Hair follicular keratinocyte (primary cell): Measurements from ENCODE around the gene PI4KB. TPM values are rescaled to one million over a fixed set of nuclear protein-coding genes. Genes with fewer than 3 reads are reported as not detected.

Source experiments
- total RNA-seq: library from RNA; depleted of rRNA; stranded (reverse); fragments of >200 nt; gene quantifications from 2 replicates; pipeline ENCODE4 v1.2.3, GENCODE V29; 2015

PI4KB gene
- 44.8 and 47.2 TPM in 2 replicates for total RNA-seq

DNA sequence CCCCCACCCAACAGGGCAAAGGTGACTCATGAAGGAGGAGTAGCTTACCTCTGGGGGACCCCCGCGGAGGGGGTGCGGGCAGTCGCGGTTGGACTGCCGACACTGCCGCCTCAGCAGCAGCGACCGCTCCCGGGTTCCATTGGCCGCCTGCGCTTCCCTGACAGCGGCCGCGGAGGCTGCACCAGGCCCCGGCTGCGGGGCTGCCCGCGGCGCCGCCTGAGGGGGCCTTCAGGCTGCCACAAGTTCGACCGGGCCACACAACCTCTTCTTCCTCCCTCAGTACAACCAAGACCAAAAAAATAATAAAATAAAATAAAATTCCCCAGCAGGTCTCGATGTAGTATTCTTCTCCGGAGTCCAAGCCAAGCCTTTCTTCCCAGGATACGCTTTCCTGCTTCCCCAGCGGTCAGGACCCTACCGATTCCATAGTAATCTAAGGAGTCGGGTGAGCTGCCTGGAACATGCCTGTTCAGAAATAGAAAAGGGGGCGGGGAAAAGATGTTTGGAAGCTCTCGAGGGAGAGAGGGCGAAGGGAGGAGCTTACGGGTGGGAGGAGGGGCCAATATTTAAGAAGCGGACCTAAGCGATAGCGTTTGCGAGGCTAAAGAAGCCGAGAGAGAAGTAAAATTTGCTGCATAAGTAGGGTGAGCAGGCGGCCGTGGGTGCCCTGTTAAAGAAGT, at the start of gene PI4KB:
Gene PI4KB (minus strand): TSS at position 194 of the 680 bp plus-strand sequence. CDS start 10,935 bp downstream, outside the sequence.

DNA sequence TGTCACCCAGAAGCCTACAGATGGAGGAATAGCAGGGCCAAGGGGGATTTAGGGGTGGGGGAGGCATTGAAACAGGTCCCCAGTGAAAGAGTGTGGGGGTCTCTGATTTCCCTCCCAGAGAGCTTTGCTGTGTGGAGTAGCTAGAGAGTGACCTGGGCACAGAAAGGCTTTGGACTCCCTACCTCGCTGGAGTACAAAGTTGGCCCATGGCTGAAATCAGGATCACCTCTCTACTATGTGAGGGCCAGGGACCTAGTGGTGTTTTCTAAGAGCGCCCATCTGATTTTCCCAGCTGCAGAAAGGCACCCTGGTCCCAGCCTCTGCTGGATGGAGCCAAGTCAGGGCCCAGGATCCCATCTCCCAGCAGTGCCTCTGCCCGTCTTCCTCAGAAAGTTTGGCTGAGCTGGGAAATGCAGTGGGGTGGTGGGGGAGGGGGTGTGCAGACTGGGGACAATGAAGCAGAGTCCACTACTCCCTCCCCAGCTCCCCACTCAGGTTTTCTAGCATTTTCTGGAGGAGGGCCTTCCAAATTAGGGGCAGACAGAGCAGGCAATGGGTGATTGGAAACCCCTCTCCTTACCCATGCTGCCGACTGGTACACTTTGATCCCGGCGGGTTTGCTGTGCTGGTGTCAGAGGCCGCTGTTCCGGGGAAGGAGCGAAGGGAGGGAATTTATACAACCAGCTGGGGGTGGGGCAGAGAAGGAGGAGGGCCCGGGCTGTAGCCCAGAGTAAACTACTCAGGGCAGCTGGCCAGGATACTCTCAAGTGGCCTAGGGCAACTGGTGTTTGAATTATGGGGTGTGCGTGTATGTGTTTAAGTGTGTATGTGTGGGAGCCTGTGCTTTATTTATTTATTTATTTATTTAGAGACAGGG, 45.1 kb upstream of the PI4KB start, which contains the start of gene SELENBP1:
Gene SELENBP1 (minus strand): TSS at position 648 of the 877 bp plus-strand sequence. CDS start 64 bp downstream, at position 584.

DNA sequence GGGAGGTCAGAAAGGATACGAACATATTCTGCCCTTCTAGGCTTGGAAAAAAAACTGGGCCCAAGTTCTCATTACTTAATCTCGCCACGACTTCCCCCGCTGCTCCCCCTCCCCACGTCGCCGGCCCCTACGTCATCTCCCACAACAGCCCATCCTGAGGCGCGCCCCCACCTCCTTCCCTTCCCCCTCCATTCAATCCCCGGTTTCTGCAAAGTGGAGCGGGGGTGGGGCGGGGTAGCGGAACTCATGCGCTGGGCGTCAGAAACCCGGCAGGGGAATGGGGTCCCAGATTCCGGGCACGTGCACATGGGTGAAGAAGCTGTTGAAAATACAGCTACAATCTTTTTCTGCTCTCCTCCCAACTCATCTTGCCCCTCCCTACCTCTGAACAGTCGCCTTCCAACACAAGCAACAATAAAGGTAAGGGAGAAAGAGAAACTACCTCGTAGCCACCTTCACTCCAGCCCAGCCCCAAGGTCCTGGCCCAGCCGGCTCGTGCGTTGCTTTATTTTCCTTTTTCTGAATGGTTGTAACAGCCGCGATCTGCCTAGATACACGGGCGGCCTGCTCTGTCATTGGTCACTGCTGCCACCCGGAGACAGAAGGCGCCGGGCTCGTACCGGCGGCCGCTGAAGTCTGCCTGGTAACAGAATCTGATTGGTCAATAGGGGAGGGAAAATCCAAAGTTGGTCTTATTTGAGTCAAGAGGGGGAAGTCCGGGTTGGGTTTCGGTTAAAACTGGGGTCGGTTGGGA, 19.7 kb upstream of the PI4KB start, which contains the start of gene RFX5:
Gene RFX5 (minus strand): TSS at position 484 of the 754 bp plus-strand sequence. CDS start 932 bp downstream, outside the sequence.

DNA sequence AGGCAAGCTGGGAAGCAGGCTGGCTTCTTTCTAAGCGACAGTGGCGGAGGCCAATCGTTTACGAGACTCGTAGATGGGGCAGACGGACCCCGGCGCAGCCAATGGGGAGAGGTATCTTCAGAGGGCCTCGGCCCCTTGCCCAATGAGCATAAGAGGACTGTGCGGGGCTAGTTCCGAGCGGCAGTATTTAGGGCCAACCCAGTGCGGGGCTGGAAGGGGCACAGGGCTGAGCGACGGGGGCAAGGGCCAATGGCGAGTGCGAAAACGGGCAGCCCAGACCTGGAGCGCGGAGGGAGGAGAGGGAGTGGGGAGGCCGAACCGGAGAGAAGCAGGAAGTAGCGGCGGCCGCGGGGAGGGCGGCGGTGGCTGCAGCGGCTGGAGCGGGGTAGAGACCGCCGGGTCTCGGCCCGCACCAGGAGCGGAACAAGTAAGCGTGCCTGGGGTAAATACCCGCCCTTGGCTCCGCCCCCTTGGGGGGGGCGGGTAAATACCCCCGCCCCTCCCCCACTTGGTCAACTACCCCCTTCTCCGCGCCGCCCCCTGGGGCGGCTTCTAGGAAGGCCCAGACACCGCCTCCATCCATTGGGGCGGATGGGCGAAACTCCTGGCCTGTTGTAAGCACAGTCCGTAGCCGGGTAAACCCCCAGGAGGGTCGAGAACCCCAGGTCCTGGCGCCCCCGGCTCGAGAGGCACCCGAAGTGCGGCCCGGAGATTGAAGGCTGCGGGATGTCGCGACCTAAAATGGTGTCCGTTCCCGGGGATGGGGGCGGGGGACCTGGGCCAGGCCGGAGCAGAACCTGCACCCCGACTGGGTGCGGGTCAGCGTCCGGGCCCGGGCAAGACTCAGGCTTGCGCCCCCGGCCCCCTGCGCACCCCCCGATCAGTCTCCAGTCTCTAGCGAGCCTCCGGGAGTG, 45.0 kb downstream of the PI4KB start, which contains the start of gene ZNF687:
Gene ZNF687 (plus strand): TSS at position 331 of the 914 bp plus-strand sequence. CDS start 3,993 bp downstream, outside the sequence.

DNA sequence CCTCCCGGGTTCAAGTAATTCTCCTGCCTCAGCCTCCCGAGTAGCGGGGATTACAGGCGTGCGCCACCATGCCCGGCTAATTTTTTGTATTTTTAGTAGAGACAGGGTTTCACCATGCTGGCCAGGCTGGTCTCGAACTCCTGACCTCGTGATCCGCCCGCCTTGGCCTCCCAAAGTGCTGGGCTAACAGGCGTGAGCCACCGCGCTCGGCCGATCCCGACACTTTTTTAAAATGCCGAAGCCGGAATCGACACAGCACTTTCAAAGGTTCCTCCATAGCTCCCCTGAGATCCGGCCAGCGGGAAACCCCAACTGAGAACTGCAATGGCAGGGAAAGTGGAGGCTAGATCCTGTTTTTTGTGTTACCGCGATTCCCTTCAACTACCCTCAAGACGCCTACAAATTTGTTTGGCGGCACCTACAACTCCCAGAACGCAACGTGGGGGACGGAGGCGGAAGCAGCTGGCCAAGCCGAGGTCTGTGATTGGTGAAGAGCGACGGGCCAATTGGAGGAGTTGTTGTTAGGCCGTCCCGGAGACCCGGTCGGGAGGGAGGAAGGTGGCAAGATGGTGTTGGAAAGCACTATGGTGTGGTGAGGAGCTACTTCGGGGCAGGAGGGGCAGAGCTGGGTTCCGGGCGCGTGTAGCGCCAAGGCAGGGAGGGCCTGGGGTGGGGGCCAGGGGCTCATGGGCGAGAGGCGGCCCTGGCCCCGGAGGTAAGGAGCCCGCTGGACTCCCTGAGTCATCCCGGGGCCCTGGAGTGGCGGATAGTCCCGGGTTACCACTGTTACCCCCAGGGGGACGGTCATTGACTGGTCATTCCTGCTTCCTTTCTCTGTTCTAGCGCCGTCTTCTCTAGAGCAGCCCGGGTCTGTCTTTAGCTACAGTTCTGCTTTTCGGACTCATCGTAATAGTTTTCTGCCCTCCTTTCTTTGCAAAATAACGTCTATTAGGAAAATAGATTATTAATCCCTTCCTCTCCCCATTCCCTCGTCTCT, 72.7 kb downstream of the PI4KB start, which contains the start of gene PSMD4:
Gene PSMD4 (plus strand): TSS at position 518 of the 997 bp plus-strand sequence. CDS start 49 bp downstream, at position 567.

Other genes starting within 250 kb of the PI4KB start
- 0.47 and 0.84 TPM in 2 replicates for gene SEMA6C, start 180.8 kb downstream of the PI4KB start, total RNA-seq
- not detected in 2 replicates for gene TNFAIP8L2, start 170.8 kb downstream of the PI4KB start, total RNA-seq
- gene LYSMD1, start 161.5 kb downstream of the PI4KB start, total RNA-seq: 6.0 and 6.5 TPM in 2 replicates
- 23.0 and 39.4 TPM in 2 replicates for gene SCNM1, start 161.3 kb downstream of the PI4KB start, total RNA-seq
- gene TMOD4, start 151.4 kb downstream of the PI4KB start, total RNA-seq: 1.2 TPM in 1 of 2 replicates, not detected in the other
- 43.2 and 55.1 TPM in 2 replicates for gene VPS72, start 137.2 kb downstream of the PI4KB start, total RNA-seq
- 40.2 and 48.3 TPM in 2 replicates for gene PIP5K1A, start 128.9 kb downstream of the PI4KB start, total RNA-seq
- gene PSMD4, start 72.7 kb downstream of the PI4KB start, total RNA-seq: 121 and 161 TPM in 2 replicates
- 13.3 and 14.2 TPM in 2 replicates for gene ZNF687, start 45.1 kb downstream of the PI4KB start, total RNA-seq
- 31.9 and 35.1 TPM in 2 replicates for gene RFX5, start 19.8 kb upstream of the PI4KB start, total RNA-seq
- gene SELENBP1, start 45.3 kb upstream of the PI4KB start, total RNA-seq: 1.6 and 2.2 TPM in 2 replicates
- gene PSMB4, start 72.2 kb upstream of the PI4KB start, total RNA-seq: 272 and 354 TPM in 2 replicates
- gene POGZ, start 132.1 kb upstream of the PI4KB start, total RNA-seq: 8.0 and 11.5 TPM in 2 replicates
- gene CGN, start 184.0 kb upstream of the PI4KB start, total RNA-seq: 0.16 and 0.19 TPM in 2 replicates
- 16.4 and 16.6 TPM in 2 replicates for gene TUFT1, start 212.9 kb upstream of the PI4KB start, total RNA-seq